Effector CD8-positive, alpha-beta T cell (primary cell): ENCODE results near the gene ZNF821.
A peak's percentile ranks its signal among the peaks of the same experiment; 100 is the strongest.
"Not testable (repeated sequence)": the region's sequence is repeated elsewhere in the genome, so short reads cannot be mapped to it uniquely, and the experiment has no call there.

Source experiments
- DNase-seq: peaks from one replicate; lab custom pipeline; 2025; lab: John Stamatoyannopoulos, UW

ZNF821 gene

DNA sequence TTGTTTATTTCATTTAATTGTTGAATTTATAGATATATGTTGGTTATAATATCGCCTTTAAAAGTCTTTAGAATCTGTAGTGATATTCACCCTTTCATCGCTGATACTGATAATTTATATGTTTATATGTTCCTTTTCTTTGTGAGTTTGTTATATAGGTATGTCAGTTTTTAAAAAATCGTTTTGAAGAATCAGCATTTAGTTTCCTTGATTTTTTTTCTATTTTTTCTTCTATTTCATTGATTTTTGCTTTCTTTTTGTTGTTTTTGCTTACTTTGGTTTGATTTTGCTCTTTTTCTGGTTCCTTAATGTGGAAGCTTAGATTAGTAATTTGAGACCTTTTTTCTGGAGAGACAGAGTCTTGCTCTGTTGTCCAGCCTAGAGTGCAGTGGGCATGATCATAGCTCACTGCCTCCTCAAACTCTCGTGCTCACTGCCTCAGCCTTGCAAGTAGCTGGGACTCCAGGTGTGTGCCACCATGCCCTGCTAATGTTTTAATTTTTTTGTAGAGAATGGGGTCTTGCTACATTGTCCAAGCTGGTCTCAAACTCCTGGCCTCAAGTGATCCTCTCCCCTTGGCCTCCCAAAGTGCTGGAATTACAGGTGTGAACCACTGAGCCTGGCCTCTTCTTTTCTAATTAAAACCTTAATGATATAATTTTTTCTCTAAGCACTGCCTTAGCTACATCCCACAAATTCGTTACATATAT, 18.8 kb upstream of the ZNF821 start:
- DNase-seq: no peak

- DNase-seq: no peak
Observed at GRCh38 chr16:71899171-71899570, 15.2 kb upstream of the ZNF821 start.

- no peak for DNase-seq
Observed at GRCh38 chr16:71896764-71897368, 12.9 kb upstream of the ZNF821 start.

- DNase-seq: no peak
Observed at GRCh38 chr16:71895679-71896365, 11.8 kb upstream of the ZNF821 start.

- peak; percentile 95 for DNase-seq
Observed at GRCh38 chr16:71894921-71895678, 11.1 kb upstream of the ZNF821 start, which contains the start of gene IST1. Gene IST1, plus strand, starts transcription at chr16:71895531. Its CDS starts 20,110 bp downstream, at chr16:71915641.

DNA sequence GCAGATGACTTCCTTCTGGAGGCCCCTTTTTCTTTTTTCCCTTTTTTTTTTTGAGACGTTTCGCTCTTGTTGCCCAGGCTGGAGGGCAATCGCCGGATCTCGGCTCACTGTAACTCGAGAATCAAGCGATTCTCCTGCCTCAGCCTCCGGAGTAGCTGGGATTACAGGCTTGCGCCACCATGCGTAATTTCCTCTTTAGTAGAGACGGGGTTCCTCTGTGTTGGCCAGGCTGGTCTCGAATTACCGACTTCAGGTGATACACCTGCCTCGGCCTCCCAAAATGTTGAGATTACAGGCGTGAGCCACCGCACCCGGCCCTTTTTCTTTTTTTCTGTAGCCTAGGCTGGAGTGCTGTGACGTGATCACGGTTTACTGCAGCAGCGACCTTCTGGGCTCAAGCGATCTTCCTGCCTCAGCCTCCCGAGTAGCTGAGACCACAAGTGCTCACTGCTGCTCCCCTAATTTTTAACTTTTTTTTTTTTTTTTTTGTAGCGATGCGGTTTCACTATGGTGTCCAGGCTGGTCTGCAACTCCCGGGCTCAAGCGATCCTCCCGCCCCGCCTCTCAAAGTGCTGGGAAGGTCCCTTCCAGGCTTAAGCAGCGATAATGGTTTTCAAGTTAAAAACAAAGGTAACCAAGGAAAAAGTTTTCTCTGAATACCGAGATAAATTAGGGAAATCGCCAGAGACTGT, 10.4 kb upstream of the ZNF821 start:
- no peak for DNase-seq

GRCh38 chr16:71893888-71894228, 9.9 kb upstream of the ZNF821 start:
- no peak for DNase-seq

DNA sequence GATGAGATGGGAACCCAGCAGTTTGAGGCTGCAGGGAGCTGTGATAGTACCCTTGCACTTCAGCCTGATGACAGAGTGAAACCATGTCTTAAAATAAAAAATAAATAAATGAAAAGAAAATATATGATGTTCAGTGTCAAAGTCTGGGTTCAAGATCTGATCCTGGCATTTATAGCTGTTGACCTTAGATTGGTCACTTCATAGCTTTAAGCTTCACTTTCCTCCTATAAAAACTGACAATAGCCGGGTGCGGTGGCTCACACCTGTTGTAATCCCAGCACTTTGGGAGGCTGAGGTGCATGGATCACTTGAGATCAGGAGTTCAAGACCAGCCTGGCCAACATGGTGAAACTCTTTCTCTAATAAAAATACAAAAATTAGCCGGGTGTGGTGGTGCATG, 5.2 kb upstream of the ZNF821 start:
- DNase-seq: no peak

DNA sequence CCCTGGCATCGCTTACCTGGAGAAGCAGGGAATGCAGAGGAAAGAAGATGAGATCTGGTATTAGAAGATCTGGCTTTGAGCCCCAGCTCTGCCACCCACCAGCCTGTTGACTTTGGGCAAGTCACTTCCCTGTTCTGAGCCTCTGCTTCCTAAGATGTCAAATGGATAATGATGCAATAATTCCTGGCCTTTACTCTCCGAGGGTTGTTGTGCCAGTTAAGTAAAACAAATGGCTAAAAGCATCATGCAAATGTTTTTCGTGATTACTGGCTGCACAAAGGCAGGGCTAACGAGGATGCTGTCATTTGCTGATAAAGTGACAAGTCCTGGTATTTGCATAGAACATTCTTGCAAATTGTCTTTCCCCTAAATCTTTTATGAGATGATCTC, 1.3 kb upstream of the ZNF821 start:
- DNase-seq: no peak

- peak; percentile 23 for DNase-seq
Observed at GRCh38 chr16:71883168-71883848, 674 bp downstream of the ZNF821 start.

GRCh38 chr16:71882505-71883167, 1.3 kb downstream of the ZNF821 start:
- DNase-seq: peak; percentile 57

- DNase-seq: no peak
Observed at GRCh38 chr16:71880176-71880575, 3.8 kb downstream of the ZNF821 start.

GRCh38 chr16:71878911-71879310, 5.1 kb downstream of the ZNF821 start:
- no peak for DNase-seq

GRCh38 chr16:71873199-71873598, 10.8 kb downstream of the ZNF821 start:
- no peak for DNase-seq

DNA sequence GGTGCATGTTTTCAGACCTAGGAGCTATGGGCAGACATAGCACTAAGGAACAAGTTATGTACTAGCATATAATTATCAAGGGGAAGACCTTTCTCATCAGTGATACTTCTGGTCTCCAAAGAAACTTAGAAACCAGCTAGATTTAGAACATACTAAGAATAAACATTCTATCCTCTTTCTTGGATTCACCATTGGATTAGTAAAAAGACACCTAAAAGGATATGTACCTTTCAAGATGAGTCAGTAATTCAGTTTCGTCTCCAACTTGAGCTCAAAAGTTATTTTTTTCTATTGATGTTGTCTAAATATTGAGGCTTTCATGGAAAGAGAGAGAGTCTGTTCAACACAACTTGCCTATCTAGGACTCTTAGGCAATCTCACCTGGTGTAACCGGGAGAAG, 13.2 kb downstream of the ZNF821 start:
- DNase-seq: no peak

- no peak for DNase-seq
Observed at GRCh38 chr16:71869089-71869488, 14.9 kb downstream of the ZNF821 start.

GRCh38 chr16:71867939-71868338, 16.0 kb downstream of the ZNF821 start:
- DNase-seq: no peak

DNA sequence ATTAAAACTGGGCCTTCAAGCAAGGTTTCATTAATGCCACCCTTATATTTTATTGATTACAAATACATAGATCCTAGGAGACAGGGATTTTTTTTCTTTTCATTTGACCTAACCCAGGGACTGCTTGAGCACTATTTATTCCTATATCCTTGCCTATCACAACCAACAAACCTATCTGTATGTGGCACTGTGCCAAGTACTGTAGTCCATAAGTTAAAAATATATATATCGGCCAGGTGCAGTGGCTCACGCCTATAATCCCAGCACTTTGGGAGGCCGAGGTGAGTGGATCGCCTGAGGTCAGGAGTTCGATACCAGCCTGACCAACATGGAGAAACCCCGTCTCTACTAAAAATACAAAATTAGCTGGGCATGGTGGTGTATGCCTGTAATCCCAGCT, 16.8 kb downstream of the ZNF821 start:
- not testable (repeated sequence) for DNase-seq

DNA sequence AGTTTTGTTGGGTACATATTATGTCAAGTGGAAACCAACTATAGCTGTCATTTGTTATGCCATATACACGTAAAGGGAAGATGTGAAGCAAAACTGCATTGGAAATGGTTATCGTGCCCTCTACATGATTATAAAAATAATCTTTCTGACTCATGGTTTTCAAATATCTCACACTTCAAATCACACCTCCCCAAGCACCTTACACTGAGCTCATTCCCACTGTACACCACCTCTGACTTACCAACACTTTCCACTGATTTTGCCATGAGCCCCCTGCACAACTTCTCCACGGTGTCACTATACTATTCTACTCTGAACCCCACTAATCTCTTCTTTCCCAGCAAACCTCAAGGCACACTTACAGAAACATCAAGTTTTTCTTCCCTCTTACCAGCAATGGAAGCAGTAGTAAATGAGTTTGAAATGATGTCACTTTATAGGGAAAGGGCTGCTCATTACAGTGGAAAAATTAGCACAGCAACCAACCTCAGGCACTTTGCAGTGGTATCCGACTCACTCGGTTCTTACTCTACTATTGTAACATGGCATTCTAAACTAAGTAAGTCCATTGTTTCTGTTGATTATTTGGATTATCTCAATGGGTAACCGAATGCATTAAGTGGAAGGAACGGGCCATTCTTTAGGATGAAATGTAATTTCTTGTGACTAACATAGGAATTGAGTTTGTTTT, 18.7 kb downstream of the ZNF821 start:
- DNase-seq: no peak

GRCh38 chr16:71863995-71864394, 20.0 kb downstream of the ZNF821 start:
- DNase-seq: no peak
